ENCODE results near the gene H2AZ2. TPM values are rescaled to one million over a fixed set of nuclear protein-coding genes. Genes with fewer than 3 reads are reported as not detected.

Gene H2AZ2
- total RNA-seq, 2 donors from 2014 or later: 46.5 to 59.9 TPM

DNA sequence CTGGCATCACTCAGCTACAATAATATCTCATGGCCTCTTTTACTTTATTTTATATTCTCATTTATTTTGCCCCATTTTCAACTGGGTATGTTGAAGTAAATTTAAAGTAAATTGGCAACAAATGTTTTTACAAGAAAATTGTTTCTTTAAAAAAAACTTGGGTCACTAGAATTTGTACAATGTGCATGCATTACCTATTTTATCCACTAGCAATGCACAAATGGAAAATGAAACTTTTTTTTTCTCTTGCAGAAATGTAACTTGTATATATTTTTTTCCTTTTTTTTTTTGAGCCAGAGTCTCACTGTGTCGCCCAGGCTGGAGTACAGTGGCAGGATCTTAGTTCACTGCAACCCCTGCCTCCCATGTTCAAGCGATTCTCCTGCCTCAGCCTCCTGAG, 10.3 kb upstream of the H2AZ2 start:
- no peak overlapping the region for H3K4me3 ChIP-seq
- no peaks in the 10 kb centered on the region for H3K27me3 ChIP-seq
- 64 to 83% methylated on average over 2 of the region's 2 CpGs for WGBS, 2 donors
- H3K9me3 ChIP-seq: no peaks in the 10 kb centered on the region
- intact Hi-C loops (cut with DNase I): loop anchor here (5.0 to 10.0 kb wide), 3 partner anchors 64 to 277 kb away; no protein-coding TSS in a partner anchor
- ATAC-seq (no peak), DNase-seq (no peak)
- no peaks in the 10 kb centered on the region for H3K4me1 ChIP-seq
- TF ChIP-seq, protein P1, sequence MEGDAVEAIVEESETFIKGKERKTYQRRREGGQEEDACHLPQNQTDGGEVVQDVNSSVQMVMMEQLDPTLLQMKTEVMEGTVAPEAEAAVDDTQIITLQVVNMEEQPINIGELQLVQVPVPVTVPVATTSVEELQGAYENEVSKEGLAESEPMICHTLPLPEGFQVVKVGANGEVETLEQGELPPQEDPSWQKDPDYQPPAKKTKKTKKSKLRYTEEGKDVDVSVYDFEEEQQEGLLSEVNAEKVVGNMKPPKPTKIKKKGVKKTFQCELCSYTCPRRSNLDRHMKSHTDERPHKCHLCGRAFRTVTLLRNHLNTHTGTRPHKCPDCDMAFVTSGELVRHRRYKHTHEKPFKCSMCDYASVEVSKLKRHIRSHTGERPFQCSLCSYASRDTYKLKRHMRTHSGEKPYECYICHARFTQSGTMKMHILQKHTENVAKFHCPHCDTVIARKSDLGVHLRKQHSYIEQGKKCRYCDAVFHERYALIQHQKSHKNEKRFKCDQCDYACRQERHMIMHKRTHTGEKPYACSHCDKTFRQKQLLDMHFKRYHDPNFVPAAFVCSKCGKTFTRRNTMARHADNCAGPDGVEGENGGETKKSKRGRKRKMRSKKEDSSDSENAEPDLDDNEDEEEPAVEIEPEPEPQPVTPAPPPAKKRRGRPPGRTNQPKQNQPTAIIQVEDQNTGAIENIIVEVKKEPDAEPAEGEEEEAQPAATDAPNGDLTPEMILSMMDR (IDR thresholded peaks at IDR 0.05): peak in 3 of 7 experiments; percentile 1 to 22 (median 17)
- no peak for TF ChIP-seq POLR2A (IDR thresholded peaks at IDR 0.05)
- no peaks in the 10 kb centered on the region for H3K36me3 ChIP-seq (replicated peaks in 1 of 2; ENCODE audit: insufficient read depth in 1 of 2, low read depth in 2 of 2)
- H3K27ac ChIP-seq: no peak overlapping the region

DNA sequence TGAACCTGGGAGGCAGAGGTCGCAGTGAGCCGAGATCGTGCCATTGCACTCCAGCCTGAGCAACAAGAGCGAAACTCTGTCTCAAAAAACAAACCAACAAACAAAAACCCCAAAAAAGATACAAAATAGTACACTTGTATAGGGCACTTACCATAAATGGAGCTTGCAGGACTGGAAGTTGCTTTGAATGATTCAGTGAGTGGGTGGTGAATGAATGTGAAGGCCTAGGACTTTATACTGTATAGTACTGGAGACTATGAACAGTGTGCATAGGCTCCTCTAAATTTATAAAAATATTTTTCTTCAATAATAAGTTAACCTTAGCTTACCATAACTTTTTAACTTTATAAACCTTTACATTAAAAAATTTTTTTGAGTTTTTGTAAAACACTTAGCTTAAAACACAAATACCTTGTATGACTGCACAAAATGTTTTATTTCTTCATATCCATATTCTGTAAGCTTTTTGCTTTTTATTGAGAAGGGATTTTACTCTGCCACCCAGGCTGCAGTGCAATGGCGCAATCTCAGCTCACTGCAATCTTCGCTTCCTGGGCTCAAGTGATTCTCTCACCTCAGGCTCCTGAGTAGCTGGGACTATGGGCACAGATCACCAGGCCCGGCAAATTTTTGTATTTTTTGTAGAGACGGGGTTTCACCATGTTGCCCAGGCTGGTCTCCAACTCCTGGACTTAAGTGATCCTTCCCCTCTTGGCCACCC, 6.9 kb upstream of the H2AZ2 start:
- intact Hi-C loops (cut with DNase I): loop anchor here (5.0 to 10.0 kb wide), 3 partner anchors 67 to 280 kb away; no protein-coding TSS in a partner anchor
- H3K27ac ChIP-seq: no peak overlapping the region
- no peaks in the 10 kb centered on the region for H3K4me1 ChIP-seq
- H3K9me3 ChIP-seq: no peaks in the 10 kb centered on the region
- H3K27me3 ChIP-seq: no peaks in the 10 kb centered on the region
- H3K4me3 ChIP-seq: no peak overlapping the region
- TF ChIP-seq, protein P1 (IDR thresholded peaks at IDR 0.05): no peak
- TF ChIP-seq POLR2A (IDR thresholded peaks at IDR 0.05): no peak
- no peak for ATAC-seq
- no peak for DNase-seq
- H3K36me3 ChIP-seq (replicated peaks in 1 of 2; ENCODE audit: insufficient read depth in 1 of 2, low read depth in 2 of 2): no peaks in the 10 kb centered on the region
- 79 to 86% methylated on average over 8 of the region's 8 CpGs for WGBS, 2 donors

DNA sequence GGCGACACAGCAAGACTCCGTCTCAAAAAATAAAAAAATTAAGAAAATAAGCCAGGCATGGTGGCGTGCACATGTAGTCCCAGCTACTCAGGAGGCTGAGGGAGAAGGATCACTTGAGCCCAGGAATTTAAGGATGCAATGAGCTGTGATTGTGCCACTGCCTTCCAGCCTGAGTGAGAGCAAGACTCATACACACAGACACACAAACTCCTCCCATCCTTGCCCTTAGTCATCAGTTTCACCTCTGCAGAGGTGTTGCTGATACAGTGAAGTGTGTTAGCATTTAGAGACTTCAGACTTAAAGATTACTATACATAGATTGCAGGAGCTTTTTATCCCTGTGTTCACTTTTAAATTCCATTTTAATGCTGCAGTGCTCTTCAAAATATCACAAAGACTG, 5.5 kb upstream of the H2AZ2 start:
- Histone ChIP-seq H3K27me3 (no peaks in the 10 kb centered on the region), H3K36me3 (replicated peaks in 1 of 2; ENCODE audit: insufficient read depth in 1 of 2, low read depth in 2 of 2) (no peaks in the 10 kb centered on the region), H3K9me3 (no peaks in the 10 kb centered on the region), H3K4me1 (peaks cover 5% of the 10 kb centered on the region), H3K27ac (no peak overlapping the region), H3K4me3 (no peak overlapping the region)
- WGBS, 2 donors: 78 to 81% methylated on average over 3 of the region's 3 CpGs
- DNase-seq (no peak), ATAC-seq (no peak)
- intact Hi-C loops (cut with DNase I): loop anchor here (10.0 kb wide), 2 partner anchors 259 to 281 kb away; no protein-coding TSS in a partner anchor
- TF ChIP-seq, protein P1 (IDR thresholded peaks at IDR 0.05): no peak
- no peak for TF ChIP-seq POLR2A (IDR thresholded peaks at IDR 0.05)

DNA sequence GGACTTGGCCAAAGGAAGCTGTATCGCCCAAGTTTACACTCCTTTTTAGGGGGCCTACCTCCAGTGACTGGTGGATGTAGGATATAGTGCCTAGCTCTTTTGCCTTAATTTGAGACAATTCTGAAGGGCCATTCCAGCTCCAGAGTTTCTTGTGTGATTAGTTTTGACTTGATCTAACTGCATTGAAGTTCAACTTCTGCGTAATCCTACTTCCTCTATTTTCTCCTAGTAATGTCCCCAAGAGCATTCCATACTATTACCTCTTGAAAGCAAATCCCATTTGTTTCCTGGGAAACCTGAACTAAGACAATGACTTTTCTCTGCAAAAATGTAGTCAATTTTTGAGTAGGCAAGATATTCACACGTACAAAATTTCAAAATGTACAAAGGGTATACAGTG, 4.7 kb upstream of the H2AZ2 start:
- TF ChIP-seq, protein P1 (IDR thresholded peaks at IDR 0.05): no peak
- intact Hi-C loops (cut with DNase I): loop anchor here (10.0 kb wide), 2 partner anchors 258 to 282 kb away; no protein-coding TSS in a partner anchor
- Histone ChIP-seq H3K4me1 (peaks cover 5% of the 10 kb centered on the region), H3K4me3 (no peak overlapping the region), H3K9me3 (no peaks in the 10 kb centered on the region), H3K27me3 (no peaks in the 10 kb centered on the region), H3K27ac (no peak overlapping the region), H3K36me3 (replicated peaks in 1 of 2; ENCODE audit: insufficient read depth in 1 of 2, low read depth in 2 of 2) (no peaks in the 10 kb centered on the region)
- no peak for ATAC-seq
- DNase-seq: no peak
- WGBS, 2 donors: 78 to 81% methylated on average over 3 of the region's 3 CpGs

Data from body of pancreas (tissue), 4 donors.